ENCODE measurements around the gene SPTBN1. TPM values are rescaled to one million over a fixed set of nuclear protein-coding genes. Genes with fewer than 3 reads are reported as not detected.

Gene SPTBN1
- total RNA-seq, 2 donors from 2014 or later: 329 to 332 TPM

DNA sequence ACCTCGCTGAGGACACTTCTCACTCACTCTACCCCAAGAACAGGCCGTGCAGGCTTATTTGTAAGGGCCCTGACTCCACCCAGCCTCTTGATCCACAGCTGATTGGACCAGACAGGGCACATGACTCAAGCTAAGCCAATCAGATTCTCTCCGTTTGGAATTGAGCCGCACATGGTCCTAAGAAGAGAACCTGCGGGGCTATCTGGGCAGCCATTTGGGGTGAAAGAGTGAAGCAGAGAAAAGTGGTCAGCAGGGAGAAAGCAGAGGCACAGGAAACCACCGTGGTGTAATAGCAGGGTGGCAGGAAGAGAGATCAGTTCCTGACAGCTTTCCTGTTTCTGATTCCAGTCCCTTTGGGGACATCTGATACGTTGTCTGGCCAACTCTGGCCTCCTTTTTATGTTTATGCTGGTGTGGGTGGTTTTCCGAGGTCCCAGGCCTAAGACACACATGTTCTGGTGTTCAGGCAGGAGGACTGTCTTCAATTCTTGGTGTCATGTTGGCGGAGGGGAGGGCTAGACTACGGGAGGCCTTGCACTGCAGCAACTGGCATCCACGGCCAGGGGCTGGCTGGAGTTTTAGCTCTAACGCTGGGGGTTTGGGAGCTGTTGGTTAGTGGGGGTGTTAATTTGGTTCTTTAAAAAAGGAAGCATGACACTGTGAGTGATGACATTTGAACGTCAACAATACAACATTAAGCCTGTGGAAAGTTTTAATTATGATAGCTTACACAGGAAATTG, 26.1 kb upstream of the SPTBN1 start:
- intact Hi-C loops (cut with DNase I): no loop called here
- peak; percentile 42 for DNase-seq
- ATAC-seq: peak; percentile 28 to 33

DNA sequence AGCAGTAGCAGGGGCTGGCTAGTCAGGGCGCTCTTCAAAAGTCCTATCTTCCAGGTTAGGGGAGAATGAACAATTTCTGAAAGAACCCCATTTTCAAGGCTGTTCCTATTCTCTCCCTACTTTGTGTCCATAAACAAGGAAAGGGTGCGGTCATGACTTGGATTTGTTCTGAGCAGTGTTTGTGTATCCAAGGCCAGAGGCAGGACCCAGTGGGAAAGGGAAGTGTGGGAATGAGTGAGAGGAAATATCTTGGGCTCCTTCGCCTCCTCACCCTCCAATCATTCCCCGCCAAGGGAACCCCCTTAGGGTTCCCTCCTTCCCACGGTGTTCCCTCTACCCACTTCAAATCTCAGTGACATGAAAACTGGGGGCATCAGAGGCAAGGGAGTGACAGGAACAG, 25.5 kb upstream of the SPTBN1 start:
- peak; percentile 36 to 54 for ATAC-seq
- peak; percentile 34 for DNase-seq
- intact Hi-C loops (cut with DNase I): no loop called here

DNA sequence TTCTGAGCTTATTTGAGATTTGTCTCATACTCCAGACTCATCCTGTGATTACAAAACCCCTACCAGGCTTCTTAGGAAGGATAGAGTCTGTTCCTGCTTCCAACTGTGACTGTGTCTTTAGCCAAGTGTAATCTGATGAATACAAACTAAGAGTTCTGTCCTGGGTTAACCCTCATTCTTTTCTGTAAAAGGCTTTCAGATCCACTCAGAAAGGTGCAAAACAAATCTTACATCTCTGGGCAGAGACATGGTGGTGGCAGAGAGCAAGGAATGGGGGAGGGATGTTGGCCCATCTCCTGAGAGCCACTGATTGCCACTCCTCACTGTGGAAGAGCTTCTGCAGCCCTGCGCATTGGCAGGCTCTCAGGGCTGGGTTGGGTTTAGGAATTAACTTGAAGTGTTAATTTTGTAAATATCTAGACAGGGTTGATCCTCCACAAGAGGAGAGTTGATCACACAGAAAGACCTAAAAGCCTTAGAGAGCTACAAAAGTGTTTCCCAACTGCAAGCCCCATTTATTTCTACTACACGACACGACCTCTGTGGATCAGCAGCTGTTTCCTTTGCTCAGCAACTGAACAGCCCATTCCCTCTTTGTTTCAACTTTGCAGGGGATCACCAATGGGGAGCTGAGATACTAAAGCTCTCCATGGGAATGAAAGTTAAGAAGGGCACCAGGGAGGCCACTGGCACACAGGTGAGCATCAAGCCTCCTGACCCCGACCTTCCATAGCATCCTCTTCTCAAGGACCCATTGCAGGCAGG, 23.7 kb upstream of the SPTBN1 start:
- DNase-seq (no peak), ATAC-seq (peak in 1 of 2 donors; percentile 22)
- intact Hi-C loops (cut with DNase I): no loop called here

DNA sequence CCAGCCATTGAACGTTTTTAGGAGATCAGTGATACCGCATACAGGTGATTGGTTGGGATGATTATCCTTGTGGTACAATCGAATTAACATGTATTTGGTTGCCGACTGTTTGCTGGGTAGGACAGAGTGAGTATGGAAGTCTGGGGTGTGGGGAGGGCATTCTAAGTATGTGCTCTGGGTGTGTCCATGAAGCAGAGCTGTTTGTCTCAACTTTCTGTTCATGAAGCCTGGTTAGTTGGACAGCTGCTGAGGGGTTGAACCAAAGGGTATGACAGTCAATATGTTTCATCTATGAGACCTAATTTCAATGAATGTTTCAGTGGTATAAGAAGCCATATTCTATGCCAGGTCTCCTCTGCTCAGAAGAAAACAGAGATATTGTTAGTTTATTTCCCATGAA, 21.9 kb upstream of the SPTBN1 start:
- no peak for ATAC-seq
- intact Hi-C loops (cut with DNase I): no loop called here
- DNase-seq: no peak

DNA sequence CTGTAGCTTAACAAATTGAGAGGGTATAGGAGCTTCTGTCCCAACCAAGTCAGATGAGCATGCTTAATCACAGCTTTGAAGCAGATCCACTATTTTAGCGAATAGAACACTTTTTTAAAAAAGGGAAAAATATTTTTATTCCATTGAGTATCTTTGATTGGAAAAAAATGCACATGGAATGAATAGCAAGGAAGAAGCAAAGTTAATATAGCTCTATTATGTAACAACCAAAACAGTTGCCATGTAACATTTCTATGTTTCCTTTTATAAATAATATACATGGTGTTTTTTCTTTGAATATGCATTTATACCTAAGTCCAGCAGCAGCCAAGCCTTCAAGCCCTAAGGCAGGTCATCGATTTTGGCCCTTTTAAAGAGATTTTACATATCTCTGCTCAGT, 21.4 kb upstream of the SPTBN1 start:
- no peak for ATAC-seq
- no peak for DNase-seq
- intact Hi-C loops (cut with DNase I): no loop called here

DNA sequence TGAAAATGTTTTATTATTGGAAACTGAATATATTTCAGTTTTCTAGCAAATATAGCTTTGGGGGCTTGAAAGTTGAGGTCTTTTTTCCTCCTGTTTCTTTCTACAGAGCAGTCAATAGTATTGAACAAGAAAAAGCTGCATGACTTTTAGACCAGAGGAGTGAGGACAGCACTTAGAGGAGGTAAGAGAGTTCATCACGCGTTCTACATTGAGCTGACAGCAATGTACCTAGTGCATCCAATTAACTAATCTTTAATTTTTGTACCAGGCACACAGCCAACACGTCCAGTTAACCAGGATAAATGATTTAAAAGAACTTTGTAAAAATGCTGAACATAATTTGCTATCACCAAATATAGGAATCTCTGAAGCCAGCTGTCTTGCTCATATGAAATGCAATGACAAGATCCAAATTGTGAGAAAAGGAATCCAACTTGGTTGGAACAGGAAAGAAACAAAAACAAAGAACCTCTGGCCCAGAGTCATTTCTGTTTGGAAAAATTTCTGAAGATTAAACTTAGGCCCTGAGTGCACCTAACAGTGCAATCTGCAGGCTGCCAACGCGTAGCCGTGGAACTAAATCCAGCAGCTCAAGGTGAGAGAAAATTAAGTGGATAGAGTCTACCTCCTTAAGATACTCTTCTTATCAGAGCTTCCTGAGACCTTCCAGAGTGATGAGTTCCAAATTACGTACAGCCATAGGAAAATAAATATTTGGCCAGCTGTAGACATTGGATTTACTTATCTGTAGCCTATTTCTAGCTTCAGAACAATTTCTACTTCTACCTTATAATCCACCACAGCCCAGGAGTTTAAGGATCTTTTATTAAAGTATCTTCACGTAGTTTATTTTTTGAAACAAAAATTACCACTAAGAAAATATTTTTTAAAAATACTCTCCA, 20.6 kb upstream of the SPTBN1 start:
- intact Hi-C loops (cut with DNase I): no loop called here
- peak in 1 of 2 donors; percentile 26 for ATAC-seq

DNA sequence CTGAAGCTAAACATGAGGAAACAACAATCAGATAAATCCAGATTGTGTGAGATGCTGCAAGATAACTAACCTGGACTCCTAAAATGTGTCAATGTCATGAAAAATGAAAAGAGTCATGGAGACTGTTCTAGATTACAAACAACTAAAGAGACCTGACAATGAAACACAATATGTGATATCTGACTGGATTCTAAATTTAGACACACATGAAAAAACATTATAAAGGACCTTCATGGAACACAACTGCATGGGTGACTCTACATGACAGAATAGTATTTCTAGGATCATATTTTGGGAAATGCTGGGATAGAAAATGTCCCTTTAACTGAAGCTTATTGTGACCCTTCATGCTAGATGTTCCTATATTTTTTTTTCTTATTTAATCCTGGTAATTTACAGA, 18.5 kb upstream of the SPTBN1 start:
- DNase-seq (no peak), ATAC-seq (no peak)
- intact Hi-C loops (cut with DNase I): no loop called here

More for the DNA sequence above, 20.6 kb upstream of the SPTBN1 start:
- DNase-seq: no peak

DNA sequence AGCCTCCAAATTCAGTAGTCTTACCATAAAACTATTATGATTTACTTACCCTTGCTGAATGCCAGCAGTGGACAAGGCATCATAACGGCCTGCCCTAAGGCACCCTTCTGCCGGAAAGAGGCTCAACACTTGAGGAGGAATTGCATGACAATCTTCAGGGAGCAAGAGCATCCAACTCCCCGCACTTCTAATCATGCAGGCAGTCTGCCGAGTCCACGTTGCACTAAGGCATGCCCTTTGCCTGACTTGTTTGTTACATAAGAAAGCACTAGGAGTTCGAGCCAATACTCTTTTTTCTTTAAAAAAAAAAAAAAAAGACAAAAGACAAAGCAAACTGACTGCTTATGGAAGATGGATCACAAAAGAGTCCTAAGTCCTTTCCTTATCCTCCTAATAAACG, 17.9 kb upstream of the SPTBN1 start:
- DNase-seq (peak; percentile 57), ATAC-seq (peak; percentile 50 to 84)
- intact Hi-C loops (cut with DNase I): no loop called here

DNA sequence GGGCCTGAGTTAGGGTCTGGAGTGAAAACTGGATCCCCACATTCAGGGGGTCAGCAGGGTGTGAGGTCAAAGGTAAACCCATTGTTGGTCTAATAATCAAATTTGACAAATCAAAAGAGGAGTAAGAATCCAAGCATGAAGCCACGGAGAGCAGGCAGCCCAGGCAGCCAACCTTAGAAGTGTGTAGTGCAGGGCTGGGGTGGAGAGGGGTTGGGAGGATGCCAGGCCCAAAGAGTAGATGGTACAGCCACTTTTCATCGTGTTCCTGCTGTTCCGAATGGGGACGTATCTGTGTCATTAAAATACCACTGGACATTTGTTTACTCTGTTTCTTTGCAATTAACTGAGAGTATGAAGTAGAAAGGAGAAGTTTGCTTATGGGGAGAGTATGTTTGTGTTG, 16.5 kb upstream of the SPTBN1 start:
- no peak for ATAC-seq

DNA sequence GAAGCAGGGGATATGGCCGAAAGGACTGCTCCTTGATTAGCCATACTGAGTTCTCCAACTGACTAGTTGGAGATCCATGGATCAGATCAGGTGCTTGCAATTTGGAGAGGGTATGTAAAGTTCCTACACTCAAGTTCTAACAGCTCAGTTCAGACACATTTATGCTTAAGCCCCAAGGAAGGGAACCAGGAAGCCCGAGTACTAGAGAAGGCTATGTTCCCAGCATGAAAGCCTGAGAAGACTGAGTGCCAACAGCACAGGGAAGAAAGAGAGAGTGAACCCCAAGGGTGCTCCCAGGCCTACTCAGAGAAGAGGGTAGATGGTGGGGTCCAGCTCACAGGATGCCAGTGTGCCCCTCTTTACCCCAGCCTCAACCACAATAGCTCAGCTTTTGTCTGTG, 16.1 kb upstream of the SPTBN1 start:
- intact Hi-C loops (cut with DNase I): no loop called here
- ATAC-seq: no peak
- DNase-seq: no peak

More for the DNA sequence above, 16.5 kb upstream of the SPTBN1 start:
- intact Hi-C loops (cut with DNase I): no loop called here
- DNase-seq: no peak

DNA sequence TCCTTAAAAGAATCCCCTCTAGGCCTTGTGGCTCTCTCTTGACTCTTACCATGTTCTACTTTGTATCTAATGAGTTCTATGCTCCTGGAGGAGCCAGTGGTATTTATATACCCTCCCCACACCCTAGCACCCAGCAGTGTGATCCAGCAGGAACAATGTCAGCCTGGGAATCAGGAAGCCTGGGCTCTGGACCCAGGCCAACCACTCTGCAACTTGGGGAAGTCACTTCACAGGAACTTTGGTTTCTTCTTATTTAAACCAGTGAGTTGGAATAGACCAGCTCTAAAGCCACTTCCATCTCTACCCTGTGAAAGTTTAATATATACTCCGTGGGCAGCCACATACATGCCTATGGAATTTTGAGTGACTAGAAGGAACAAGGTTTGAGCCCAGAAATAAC, 11.6 kb upstream of the SPTBN1 start:
- peak in 1 of 2 donors; percentile 23 for ATAC-seq
- intact Hi-C loops (cut with DNase I): no loop called here
- peak; percentile 55 for DNase-seq

DNA sequence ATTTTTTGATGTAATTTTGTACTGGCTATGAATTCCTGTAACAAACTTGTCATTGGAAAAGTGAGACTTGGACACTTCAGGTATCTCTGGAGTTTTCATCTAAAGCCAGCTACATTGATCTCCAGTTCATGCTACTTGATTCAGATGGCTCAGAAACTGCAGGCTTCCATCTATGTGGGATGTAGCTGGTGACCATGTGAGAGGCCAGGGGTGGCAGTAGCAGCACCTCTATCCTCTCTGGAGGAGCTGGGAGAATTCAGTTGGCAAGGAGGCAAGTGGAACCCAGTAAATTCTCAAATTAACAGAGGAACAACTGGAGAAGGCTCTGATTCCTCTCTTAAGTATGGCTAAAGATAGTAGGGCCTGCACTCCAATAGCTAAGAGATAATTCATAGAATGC, 10.0 kb upstream of the SPTBN1 start:
- intact Hi-C loops (cut with DNase I): no loop called here
- DNase-seq: no peak
- no peak for ATAC-seq

DNA sequence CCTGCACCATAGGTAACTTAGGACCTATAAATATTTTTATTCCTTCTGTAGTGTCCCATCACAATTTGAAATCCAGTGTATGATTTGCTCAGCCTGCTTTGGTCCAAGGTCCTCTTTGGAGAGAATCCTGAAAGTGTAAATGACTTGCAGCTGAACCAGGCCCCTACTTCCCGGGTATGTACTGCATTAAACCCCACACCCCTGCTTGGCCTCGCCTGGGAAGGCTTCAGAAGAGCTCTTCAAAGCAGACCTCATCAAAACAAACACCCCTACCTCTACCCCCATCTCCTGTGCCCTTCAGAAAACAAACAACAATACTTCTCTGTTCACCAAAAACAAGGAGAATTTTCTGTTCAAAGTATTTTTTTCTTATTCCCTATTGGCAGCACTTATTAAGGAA, 9.5 kb upstream of the SPTBN1 start:
- intact Hi-C loops (cut with DNase I): no loop called here

DNA sequence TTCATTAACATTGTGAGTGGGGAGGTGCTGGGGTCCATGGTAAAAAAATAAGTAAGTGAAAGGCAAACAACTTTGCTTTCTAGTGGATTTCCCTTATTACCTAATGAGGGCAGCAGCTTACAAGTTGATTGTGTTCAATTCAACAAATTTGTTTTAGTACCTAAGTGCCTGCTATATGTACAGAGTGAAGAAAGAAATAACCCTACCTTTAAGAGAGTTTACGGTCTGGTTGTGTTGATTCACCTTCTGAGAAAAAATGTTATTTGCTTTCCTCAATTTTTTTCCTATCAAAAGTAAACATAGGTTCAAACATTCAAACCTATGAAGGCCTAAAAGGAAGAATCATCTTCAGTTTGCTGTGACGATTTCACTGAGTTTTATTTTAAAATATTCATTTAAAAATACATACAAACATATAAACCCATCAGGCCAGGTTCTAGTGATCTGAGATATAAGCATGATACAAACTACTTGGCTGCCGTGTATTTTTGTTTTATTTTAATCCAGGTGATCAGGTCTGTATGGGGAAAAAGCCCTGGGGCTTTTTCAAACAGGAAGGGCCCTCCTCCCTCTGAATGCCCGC, 1.5 kb upstream of the SPTBN1 start:
- intact Hi-C loops (cut with DNase I): loop anchor here in 1 of 2 donors (10.0 kb wide), 2 partner anchors 120 to 250 kb away; a partner anchor contains a TSS
- ATAC-seq (no peak), DNase-seq (no peak)

More for the DNA sequence above, 9.5 kb upstream of the SPTBN1 start:
- ATAC-seq (no peak), DNase-seq (no peak)

DNA sequence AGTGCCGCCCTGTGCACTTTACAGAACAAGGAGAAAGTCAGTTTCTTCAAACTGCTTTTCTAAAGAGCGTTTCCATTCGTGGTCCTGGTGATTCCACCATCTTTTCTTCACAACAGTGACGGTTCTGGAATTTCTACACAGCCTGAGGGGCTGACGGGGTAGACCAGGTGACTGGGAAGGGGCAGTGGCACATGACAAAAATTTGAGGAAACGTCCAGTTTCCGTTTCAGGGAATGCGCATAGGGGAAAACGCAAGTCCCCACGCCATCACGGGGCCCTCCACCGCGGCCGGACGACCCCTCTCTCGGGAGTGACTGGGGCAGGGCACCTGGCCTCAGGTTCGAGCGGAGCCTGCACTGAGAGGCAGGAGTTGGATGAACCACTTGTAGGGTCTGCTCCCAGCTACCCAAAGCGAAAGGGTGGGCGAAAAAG, 980 bp upstream of the SPTBN1 start:
- peak; percentile 28 for DNase-seq
- intact Hi-C loops (cut with DNase I): loop anchor here in 1 of 2 donors (10.0 kb wide), 2 partner anchors 120 to 250 kb away; a partner anchor contains a TSS
- no peak for ATAC-seq

DNA sequence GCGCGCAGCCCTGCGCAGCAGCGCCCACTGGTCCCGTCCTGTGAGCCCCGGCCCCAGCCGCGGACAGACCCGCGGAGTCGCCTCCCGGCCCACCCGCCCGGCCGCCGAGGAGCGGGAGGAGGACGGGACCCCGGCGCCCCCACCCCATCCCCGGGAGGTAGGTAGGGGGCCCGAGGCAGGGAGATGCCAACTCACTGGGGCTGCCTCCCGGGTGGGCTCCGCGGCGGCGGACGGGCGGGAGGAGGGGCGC, 160 bp downstream of the SPTBN1 start:
- intact Hi-C loops (cut with DNase I): loop anchor here in 1 of 2 donors (10.0 kb wide), 2 partner anchors 121 to 251 kb away; a partner anchor contains a TSS
- no peak for DNase-seq
- ATAC-seq: no peak

DNA sequence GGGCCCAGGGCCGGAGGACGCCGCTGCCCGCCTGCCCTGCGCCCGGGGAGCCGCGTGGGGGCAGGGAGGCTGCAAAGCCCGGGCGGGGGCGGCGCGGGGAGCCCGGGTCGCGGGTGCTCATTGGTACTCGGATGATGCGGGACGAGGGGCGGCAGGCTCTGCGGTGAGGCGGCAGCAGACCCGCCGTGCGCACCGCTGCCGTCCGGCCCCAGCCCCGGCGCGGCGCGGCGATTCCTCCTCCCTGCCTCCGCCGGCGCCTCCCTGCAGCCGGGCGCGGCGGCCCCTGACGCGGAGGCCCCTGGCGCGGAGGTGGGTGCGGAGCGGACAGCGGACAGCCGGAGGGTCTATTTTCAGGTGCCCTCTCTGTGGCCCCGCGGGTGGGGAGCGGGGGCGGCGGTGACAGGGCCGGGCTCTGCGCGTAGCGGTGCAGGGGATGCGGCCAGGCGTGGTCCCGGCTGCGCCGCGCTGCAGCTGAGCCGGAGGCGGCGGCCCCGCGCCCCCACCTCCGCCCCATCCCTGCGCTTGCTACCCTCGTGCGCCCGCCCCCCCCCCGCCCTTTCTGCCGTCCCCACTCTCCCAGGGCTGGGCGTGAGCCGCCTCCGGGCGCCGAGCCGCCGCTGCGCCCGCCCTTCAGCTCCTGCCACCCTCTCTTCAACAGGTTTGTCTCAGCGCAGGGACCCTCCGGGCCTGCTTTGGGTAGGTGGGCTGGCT, 640 bp downstream of the SPTBN1 start:
- intact Hi-C loops (cut with DNase I): loop anchor here in 1 of 2 donors (10.0 kb wide), 2 partner anchors 122 to 252 kb away; a partner anchor contains a TSS
- ATAC-seq: peak; percentile 55 to 70
- DNase-seq: peak; percentile 41

DNA sequence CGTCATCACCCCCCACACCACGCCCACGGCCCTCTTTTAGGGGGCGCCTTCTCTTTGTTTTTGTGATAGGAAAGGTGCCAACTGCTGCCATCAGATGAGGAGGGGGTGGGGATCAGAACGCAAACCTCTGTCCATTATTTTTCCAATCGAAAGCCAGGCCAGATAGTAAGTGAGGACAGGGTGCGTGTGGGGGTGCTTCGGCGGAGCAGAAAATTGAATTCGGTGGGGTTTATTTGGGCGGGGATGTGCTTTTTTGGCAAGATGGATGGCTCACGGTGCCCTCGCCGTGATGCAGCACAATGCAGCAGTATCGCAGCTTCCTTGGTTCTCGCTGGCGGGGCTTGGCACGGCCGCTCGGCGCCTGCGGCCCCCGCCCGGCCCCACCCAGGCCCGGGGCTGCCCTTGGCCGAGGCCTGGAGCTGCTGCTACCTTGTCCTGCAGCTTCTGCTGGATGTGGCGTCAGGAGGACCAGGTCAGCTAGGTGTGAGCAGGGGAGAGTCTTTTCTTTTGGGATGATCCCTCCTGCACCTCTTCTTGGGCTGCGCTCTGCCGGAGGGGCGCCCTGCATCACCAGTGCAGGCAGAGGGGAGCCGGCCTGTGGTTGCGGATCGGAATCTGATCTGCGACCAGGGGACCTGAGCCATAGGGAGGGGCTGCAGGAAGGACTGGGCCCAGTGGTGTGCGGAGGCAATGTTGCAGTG, 1.3 kb downstream of the SPTBN1 start:
- DNase-seq (peak; percentile 61), ATAC-seq (peak; percentile 12 to 40)
- intact Hi-C loops (cut with DNase I): loop anchor here in 1 of 2 donors (10.0 kb wide), 2 partner anchors 123 to 253 kb away; a partner anchor contains a TSS
